HepG2 (cell line): ENCODE data around the gene PIGL. TPM values are rescaled to one million over a fixed set of nuclear protein-coding genes. Genes with fewer than 3 reads are reported as not detected.

Source experiments
- BRD4 ChIP-seq: sonication (generic); formaldehyde crosslinking; IDR thresholded peaks from 2 replicates; pipeline ENCODE4 v1.4.0; 2020; ENCODE audit warnings: missing genetic modification reagents
- FLYWCH1 ChIP-seq: sonication (generic); formaldehyde crosslinking; IDR thresholded peaks from 2 replicates; pipeline ENCODE4 v1.8.1; 2023; ENCODE audit warnings: mild to moderate bottlenecking, missing genetic modification reagents
- HOXA7 ChIP-seq: sonication (generic); formaldehyde crosslinking; IDR thresholded peaks from 2 replicates; pipeline ENCODE4 v1.8.1; 2022; ENCODE audit warnings: mild to moderate bottlenecking, missing genetic modification reagents, moderate library complexity
- SMARCE1 ChIP-seq: fragments of 450-650 bp; IDR thresholded peaks from 2 replicates; pipeline ENCODE4 v1.6.1; 2017; ENCODE audit warnings: borderline replicate concordance
- TBX2 ChIP-seq: sonication (generic); formaldehyde crosslinking; IDR thresholded peaks from 2 replicates; pipeline ENCODE4 v1.5.0; 2020; ENCODE audit warnings: missing genetic modification reagents, mild to moderate bottlenecking, borderline replicate concordance
- ZFP41 ChIP-seq: sonication (generic); formaldehyde crosslinking; IDR thresholded peaks from 2 replicates; pipeline ENCODE4 v1.4.0; 2020; ENCODE audit warnings: mild to moderate bottlenecking, missing genetic modification reagents, borderline replicate concordance
- ZNF331 ChIP-seq: sonication (generic); formaldehyde crosslinking; IDR thresholded peaks from 2 replicates; pipeline ENCODE4 v1.4.0; 2020; ENCODE audit warnings: missing genetic modification reagents
- ZNF414 ChIP-seq: sonication (generic); formaldehyde crosslinking; IDR thresholded peaks from 2 replicates; pipeline ENCODE4 v1.5.0; 2020; ENCODE audit warnings: missing genetic modification reagents
- ZNF580 ChIP-seq: IDR thresholded peaks from 2 replicates; pipeline ENCODE4 v1.6.1; 2016; ENCODE audit warnings: low read depth, borderline replicate concordance
- ZUFSP ChIP-seq: sonication (generic); formaldehyde crosslinking; IDR thresholded peaks from 2 replicates; pipeline ENCODE4 v1.9.0; 2021; ENCODE audit warnings: missing genetic modification reagents, mild to moderate bottlenecking, borderline replicate concordance
- polyA plus RNA-seq, 8 experiments: library from polyadenylated mRNA; depleted of rRNA in 3 of 8; stranded (reverse) in 7 of 8; unstranded in 1 of 8; fragments of >200 nt; fragmentation: Illumina TruSeq in 4 of 8; extraction: Trizol in 4 of 8; gene quantifications; 2 replicates each; pipeline versions ENCODE4 v1.2.1 to v1.2.3, GENCODE V29; 2011 to 2016; ENCODE audit warnings: low read depth in 4 of 8, missing spikeins in 1 of 8, mixed read lengths in 1 of 8; ENCODE audit not compliant: insufficient read depth in 1 of 8
- total RNA-seq, 5 experiments: library from RNA; depleted of rRNA; stranded (reverse); fragments of >200 nt; fragmentation: Illumina TruSeq; extraction: Trizol; gene quantifications; 2 replicates each; pipeline ENCODE4 v1.2.3, GENCODE V29; 2016; ENCODE audit warnings: low read depth in 1 of 5

PIGL gene
- total and polyA plus RNA-seq, 2 of the 13 experiments (the other 11 are each of a cell fraction or from before 2014, with no cell fraction given) = 28.5 to 63.8 TPM

- TF ChIP-seq ZUFSP = no peak
- no peak for TF ChIP-seq ZNF331 (CRISPR knock-in tag)
- TF ChIP-seq BRD4 (CRISPR knock-in tag) = 0 out of 2 replicates have a peak, but pooled peaks have one; percentile 83
- TF ChIP-seq TBX2 (CRISPR knock-in tag) = no peak
- no peak for TF ChIP-seq ZFP41
- TF ChIP-seq ZNF580 (CRISPR knock-in tag) = no peak
- no peak for TF ChIP-seq HOXA7 (CRISPR knock-in tag)
- no peak for TF ChIP-seq SMARCE1
- TF ChIP-seq FLYWCH1 (CRISPR knock-in tag) = no peak
- 0 out of 2 replicates have a peak, but pooled peaks have one; percentile 24 for TF ChIP-seq ZNF414
- TF ChIP-seq, all 625 proteins: peak for 30
Observed at GRCh38 chr17:16285646-16286008, 68.6 kb downstream of the PIGL start (continued).
